OCI-LY7 (cell line): ENCODE data around the gene SLX4. TPM values are rescaled to one million over a fixed set of nuclear protein-coding genes. Genes with fewer than 3 reads are reported as not detected.

Experiments
- BruUV-seq: library from RNA; stranded (reverse); fragments of 400-500 nt; replicated peaks from 2 replicates; lab custom pipeline; 2021; lab: Mats Ljungman, UMichigan
- CTCF ChIA-PET: fragments of 300-600 bp; sonication (Branson Sonifier 250); formaldehyde crosslinking; loops from one replicate; lab custom pipeline; 2022; ENCODE audit warnings: antibody characterized with exemption; ENCODE audit not compliant: unreplicated experiment; lab: Charles Lee
- POLR2A ChIA-PET: fragments of 300-600 bp; sonication (Branson Sonifier 250); formaldehyde crosslinking; loops from one replicate; lab custom pipeline; 2022; ENCODE audit warnings: antibody characterized with exemption; lab: Charles Lee
- DNase-seq: peaks from one replicate; pipeline ENCODE4 v3.0.0-alpha.2; 2015; ENCODE audit warnings: low spot score
- H2AFZ ChIP-seq: fragments of 200-600 bp; sonication (generic), shearing (Covaris generic); 2 replicates; pipeline ENCODE4 v1.6.1; 2014; ENCODE audit warnings: mild to moderate bottlenecking, antibody characterized with exemption, low read length, moderate library complexity
- H3K27ac ChIP-seq: fragments of 200-600 bp; sonication (generic); 2 replicates; pipeline ENCODE4 v1.5.1; 2014; ENCODE audit warnings: mixed run types, low read depth, mild to moderate bottlenecking, moderate library complexity, low read length, inconsistent platforms; ENCODE audit not compliant: poor library complexity, severe bottlenecking
- H3K36me3 ChIP-seq: fragments of 200-600 bp; sonication (generic); 2 replicates; pipeline ENCODE4 v1.6.1; 2014; ENCODE audit warnings: mild to moderate bottlenecking, antibody characterized with exemption, low read length, moderate library complexity, mixed read lengths; ENCODE audit not compliant: insufficient read depth
- H3K4me1 ChIP-seq: fragments of 200-600 bp; sonication (generic); 2 replicates; pipeline ENCODE4 v1.5.1; 2014; ENCODE audit warnings: mild to moderate bottlenecking, low read length; ENCODE audit not compliant: insufficient read depth, poor library complexity, severe bottlenecking
- H3K4me2 ChIP-seq: fragments of 200-600 bp; sonication (generic); 2 replicates; pipeline ENCODE4 v1.6.1; 2014; ENCODE audit warnings: mild to moderate bottlenecking, low read length
- H3K4me3 ChIP-seq: fragments of 200-600 bp; sonication (generic); 2 replicates; pipeline ENCODE4 v1.5.1; 2014; ENCODE audit warnings: mild to moderate bottlenecking, low read depth, low read length; ENCODE audit not compliant: poor library complexity, severe bottlenecking
- H3K79me2 ChIP-seq: fragments of 200-600 bp; sonication (generic); 2 replicates; pipeline ENCODE4 v1.6.1; 2016; ENCODE audit warnings: low read depth, mild to moderate bottlenecking, low read length, moderate library complexity, mixed read lengths; ENCODE audit not compliant: insufficient read depth
- H3K9me2 ChIP-seq: fragments of 200-600 bp; sonication (generic); 2 replicates; pipeline ENCODE4 v1.6.1; 2016; ENCODE audit warnings: mild to moderate bottlenecking, low read length, mixed read lengths; ENCODE audit not compliant: insufficient read depth
- H3K9me3 ChIP-seq: fragments of 200-600 bp; sonication (generic); 2 replicates; pipeline ENCODE4 v1.6.1; 2014; ENCODE audit warnings: mild to moderate bottlenecking, mixed run types, low read length, mixed read lengths
- H4K20me1 ChIP-seq: fragments of 200-600 bp; sonication (generic); 2 replicates; pipeline ENCODE4 v1.6.1; 2014; ENCODE audit warnings: mild to moderate bottlenecking, antibody characterized with exemption, low read length, moderate library complexity, mixed read lengths; ENCODE audit not compliant: insufficient read depth
- EZH2phosphoT487 ChIP-seq: fragments of 200-600 bp; sonication (generic); IDR thresholded peaks from 2 replicates; pipeline ENCODE4 v1.6.1; 2018; ENCODE audit warnings: low read depth, borderline replicate concordance, mild to moderate bottlenecking, mixed run types, antibody characterized with exemption, low read length, moderate library complexity, mixed read lengths
- intact Hi-C: fragments of 100-400 bp; cut with micrococcal nuclease; formaldehyde crosslinking; loops from one replicate; pipeline ENCODE4 v1.10.0; 2022; ENCODE audit not compliant: unreplicated experiment
- total RNA-seq, 2 experiments: library from RNA; depleted of rRNA in 1 of 2; stranded (reverse); fragments of >200 nt in 1 of 2; shearing (Covaris generic) in 1 of 2; gene quantifications; 2 replicates each; pipeline ENCODE4 v1.2.3, GENCODE V29; 2014 to 2022
- TF ChIP-seq, protein P1 (sequence below): fragments of 200-600 bp; sonication (generic); conservative IDR thresholded peaks from 2 replicates; pipeline ENCODE4 v1.5.1; 2014; ENCODE audit warnings: mild to moderate bottlenecking, antibody characterized with exemption, low read length, moderate library complexity, mixed read lengths

The SLX4 gene
- total RNA-seq, 2 experiments from 2014 or later, result 13.2 to 35.7 TPM

DNA sequence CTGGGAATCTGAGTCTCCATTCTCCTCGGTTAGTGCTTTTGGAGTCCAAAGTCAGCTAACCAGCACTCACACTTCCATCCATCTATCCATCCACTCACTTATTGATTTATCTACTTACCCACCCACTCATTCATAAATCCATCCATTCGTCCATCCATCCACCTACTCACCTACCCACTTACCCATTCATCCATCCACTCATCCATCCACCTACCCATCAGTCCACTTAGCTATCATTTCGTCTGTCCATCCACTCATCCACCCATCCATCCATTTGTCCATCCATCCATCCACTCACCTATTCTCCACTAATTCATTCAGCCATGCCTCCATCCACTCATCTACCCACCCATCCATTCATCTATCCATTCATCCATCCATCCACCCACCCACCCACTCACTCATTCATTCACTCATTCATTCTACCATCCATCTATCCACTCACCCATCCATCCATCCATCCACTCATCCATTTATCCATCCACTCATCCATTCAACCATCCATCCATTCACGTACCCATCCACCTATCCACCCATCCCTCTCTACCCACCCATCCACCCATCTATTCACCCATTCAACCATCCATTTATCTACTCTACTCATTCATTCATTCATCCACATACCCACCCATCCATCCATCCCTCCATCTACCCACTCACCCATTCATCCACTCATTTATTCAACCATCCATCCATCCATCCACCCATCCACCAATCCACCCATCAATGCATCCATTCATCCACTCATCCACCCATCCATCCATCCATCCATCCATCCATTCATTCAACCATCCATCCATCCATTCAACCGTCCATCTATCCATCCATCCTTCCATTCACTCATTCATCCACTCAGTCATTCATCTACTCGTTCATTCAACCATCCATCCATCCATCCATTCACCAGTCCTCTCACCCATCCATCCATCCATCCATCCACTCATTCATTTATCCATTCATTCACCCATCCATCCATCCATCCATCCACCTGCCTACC is 60.3 kb downstream of the SLX4 start:
- CTCF ChIA-PET, result no interaction called here
- POLR2A ChIA-PET, result no interaction called here
- no peaks in the 10 kb centered on the region for H3K9me3 ChIP-seq
- no TSS peak for BruUV-seq
- no peak for DNase-seq
- no peaks in the 10 kb centered on the region for H3K4me1 ChIP-seq
- no peak overlapping the region for H2AFZ ChIP-seq
- intact Hi-C loops, result no loop called here
- no peak overlapping the region for H3K4me2 ChIP-seq
- no peak overlapping the region for H3K27ac ChIP-seq
- TF ChIP-seq, protein P1, sequence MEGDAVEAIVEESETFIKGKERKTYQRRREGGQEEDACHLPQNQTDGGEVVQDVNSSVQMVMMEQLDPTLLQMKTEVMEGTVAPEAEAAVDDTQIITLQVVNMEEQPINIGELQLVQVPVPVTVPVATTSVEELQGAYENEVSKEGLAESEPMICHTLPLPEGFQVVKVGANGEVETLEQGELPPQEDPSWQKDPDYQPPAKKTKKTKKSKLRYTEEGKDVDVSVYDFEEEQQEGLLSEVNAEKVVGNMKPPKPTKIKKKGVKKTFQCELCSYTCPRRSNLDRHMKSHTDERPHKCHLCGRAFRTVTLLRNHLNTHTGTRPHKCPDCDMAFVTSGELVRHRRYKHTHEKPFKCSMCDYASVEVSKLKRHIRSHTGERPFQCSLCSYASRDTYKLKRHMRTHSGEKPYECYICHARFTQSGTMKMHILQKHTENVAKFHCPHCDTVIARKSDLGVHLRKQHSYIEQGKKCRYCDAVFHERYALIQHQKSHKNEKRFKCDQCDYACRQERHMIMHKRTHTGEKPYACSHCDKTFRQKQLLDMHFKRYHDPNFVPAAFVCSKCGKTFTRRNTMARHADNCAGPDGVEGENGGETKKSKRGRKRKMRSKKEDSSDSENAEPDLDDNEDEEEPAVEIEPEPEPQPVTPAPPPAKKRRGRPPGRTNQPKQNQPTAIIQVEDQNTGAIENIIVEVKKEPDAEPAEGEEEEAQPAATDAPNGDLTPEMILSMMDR, result no peak
- no peak for TF ChIP-seq EZH2phosphoT487
- no peaks in the 10 kb centered on the region for H4K20me1 ChIP-seq
- no peak overlapping the region for H3K4me3 ChIP-seq
- H3K9me2 ChIP-seq, result no peaks in the 10 kb centered on the region
- H3K36me3 ChIP-seq, result peaks cover 95% of the 10 kb centered on the region
- H3K79me2 ChIP-seq, result no peaks in the 10 kb centered on the region

- H3K9me3 ChIP-seq, result no peaks in the 10 kb centered on the region
- no peak overlapping the region for H3K4me2 ChIP-seq
- H3K36me3 ChIP-seq, result peaks cover 94% of the 10 kb centered on the region
- intact Hi-C loops, result no loop called here
- no TSS peak for BruUV-seq
- no peak for DNase-seq
- no peak overlapping the region for H2AFZ ChIP-seq
- no peaks in the 10 kb centered on the region for H4K20me1 ChIP-seq
- H3K79me2 ChIP-seq, result no peaks in the 10 kb centered on the region
- no peak overlapping the region for H3K27ac ChIP-seq
- no peak overlapping the region for H3K4me3 ChIP-seq
- TF ChIP-seq, protein P1, result no peak
- TF ChIP-seq EZH2phosphoT487, result no peak
- H3K4me1 ChIP-seq, result no peaks in the 10 kb centered on the region
- H3K9me2 ChIP-seq, result no peaks in the 10 kb centered on the region
- CTCF ChIA-PET, result no interaction called here
- POLR2A ChIA-PET, result no interaction called here
These were observed 61.5 kb downstream of the SLX4 start for GRCh38 chr16:3549906-3550305.

DNA sequence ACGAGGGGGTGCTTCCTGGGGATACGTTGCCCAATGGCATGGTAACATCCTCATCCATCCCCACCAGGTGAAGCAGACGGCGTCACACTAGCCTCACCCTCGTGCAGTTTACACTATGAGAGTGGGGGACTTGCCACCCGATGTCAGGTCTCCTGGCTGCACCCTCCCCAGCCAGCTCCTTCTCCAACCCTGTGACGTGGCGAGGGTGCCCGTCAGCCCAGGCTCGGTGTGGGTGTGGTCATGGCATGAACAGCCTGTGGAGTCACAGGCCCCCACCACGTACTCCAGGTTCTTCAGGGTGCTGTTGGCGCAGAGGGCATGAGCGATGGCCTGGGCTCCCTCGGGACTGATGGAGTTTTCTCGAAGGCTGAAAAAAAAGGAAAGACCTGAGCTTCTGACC is 62.5 kb downstream of the SLX4 start:
- Histone ChIP-seq H3K4me1 (no peaks in the 10 kb centered on the region), H3K79me2 (no peaks in the 10 kb centered on the region), H3K9me3 (no peaks in the 10 kb centered on the region), H4K20me1 (no peaks in the 10 kb centered on the region), H3K36me3 (peaks cover 95% of the 10 kb centered on the region), H3K9me2 (no peaks in the 10 kb centered on the region), H3K27ac (no peak overlapping the region), H2AFZ (no peak overlapping the region), H3K4me3 (no peak overlapping the region), H3K4me2 (no peak overlapping the region)
- TF ChIP-seq EZH2phosphoT487, result no peak
- TF ChIP-seq, protein P1, result no peak
- intact Hi-C loops, result no loop called here
- POLR2A ChIA-PET, result no interaction called here
- CTCF ChIA-PET, result no interaction called here
- no TSS peak for BruUV-seq
- DNase-seq, result no peak
